ACC112 (cell line): Measurements from ENCODE around the gene MTMR10.

Source experiments
- H2AFZ ChIP-seq: fragments of 200-600 bp; sonication (generic); one replicate; pipeline ENCODE4 v1.6.0; 2017; ENCODE audit warnings: antibody characterized with exemption, low read length; ENCODE audit not compliant: unreplicated experiment
- H3K27ac ChIP-seq: fragments of 200-600 bp; sonication (generic); 2 replicates; pipeline ENCODE4 v1.5.1; 2014; ENCODE audit warnings: low read depth, mild to moderate bottlenecking, antibody characterized with exemption, low read length, moderate library complexity
- H3K27me3 ChIP-seq: fragments of 200-600 bp; sonication (generic); 2 replicates; pipeline ENCODE4 v1.6.1; 2014; ENCODE audit warnings: mild to moderate bottlenecking, antibody characterized with exemption, low read length, moderate library complexity, mixed read lengths; ENCODE audit not compliant: insufficient read depth
- H3K36me3 ChIP-seq: fragments of 200-600 bp; sonication (generic); 2 replicates; pipeline ENCODE4 v1.6.1; 2016; ENCODE audit warnings: mild to moderate bottlenecking, antibody characterized with exemption, low read length, moderate library complexity, mixed read lengths; ENCODE audit not compliant: insufficient read depth
- H3K4me1 ChIP-seq: fragments of 200-600 bp; sonication (generic); one replicate; pipeline ENCODE4 v1.6.1; 2016; ENCODE audit warnings: low read length, mixed read lengths; ENCODE audit not compliant: insufficient read depth, unreplicated experiment, control insufficient read depth
- H3K4me3 ChIP-seq: fragments of 200-600 bp; sonication (generic); 2 replicates; pipeline ENCODE4 v1.5.1; 2014; ENCODE audit warnings: mild to moderate bottlenecking, low read depth, low read length
- H3K79me2 ChIP-seq: fragments of 200-600 bp; sonication (generic); one replicate; pipeline ENCODE4 v1.6.0; 2016; ENCODE audit warnings: low read length; ENCODE audit not compliant: control insufficient read depth, unreplicated experiment, insufficient read depth

MTMR10 gene, protein sequence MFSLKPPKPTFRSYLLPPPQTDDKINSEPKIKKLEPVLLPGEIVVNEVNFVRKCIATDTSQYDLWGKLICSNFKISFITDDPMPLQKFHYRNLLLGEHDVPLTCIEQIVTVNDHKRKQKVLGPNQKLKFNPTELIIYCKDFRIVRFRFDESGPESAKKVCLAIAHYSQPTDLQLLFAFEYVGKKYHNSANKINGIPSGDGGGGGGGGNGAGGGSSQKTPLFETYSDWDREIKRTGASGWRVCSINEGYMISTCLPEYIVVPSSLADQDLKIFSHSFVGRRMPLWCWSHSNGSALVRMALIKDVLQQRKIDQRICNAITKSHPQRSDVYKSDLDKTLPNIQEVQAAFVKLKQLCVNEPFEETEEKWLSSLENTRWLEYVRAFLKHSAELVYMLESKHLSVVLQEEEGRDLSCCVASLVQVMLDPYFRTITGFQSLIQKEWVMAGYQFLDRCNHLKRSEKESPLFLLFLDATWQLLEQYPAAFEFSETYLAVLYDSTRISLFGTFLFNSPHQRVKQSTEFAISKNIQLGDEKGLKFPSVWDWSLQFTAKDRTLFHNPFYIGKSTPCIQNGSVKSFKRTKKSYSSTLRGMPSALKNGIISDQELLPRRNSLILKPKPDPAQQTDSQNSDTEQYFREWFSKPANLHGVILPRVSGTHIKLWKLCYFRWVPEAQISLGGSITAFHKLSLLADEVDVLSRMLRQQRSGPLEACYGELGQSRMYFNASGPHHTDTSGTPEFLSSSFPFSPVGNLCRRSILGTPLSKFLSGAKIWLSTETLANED

DNA sequence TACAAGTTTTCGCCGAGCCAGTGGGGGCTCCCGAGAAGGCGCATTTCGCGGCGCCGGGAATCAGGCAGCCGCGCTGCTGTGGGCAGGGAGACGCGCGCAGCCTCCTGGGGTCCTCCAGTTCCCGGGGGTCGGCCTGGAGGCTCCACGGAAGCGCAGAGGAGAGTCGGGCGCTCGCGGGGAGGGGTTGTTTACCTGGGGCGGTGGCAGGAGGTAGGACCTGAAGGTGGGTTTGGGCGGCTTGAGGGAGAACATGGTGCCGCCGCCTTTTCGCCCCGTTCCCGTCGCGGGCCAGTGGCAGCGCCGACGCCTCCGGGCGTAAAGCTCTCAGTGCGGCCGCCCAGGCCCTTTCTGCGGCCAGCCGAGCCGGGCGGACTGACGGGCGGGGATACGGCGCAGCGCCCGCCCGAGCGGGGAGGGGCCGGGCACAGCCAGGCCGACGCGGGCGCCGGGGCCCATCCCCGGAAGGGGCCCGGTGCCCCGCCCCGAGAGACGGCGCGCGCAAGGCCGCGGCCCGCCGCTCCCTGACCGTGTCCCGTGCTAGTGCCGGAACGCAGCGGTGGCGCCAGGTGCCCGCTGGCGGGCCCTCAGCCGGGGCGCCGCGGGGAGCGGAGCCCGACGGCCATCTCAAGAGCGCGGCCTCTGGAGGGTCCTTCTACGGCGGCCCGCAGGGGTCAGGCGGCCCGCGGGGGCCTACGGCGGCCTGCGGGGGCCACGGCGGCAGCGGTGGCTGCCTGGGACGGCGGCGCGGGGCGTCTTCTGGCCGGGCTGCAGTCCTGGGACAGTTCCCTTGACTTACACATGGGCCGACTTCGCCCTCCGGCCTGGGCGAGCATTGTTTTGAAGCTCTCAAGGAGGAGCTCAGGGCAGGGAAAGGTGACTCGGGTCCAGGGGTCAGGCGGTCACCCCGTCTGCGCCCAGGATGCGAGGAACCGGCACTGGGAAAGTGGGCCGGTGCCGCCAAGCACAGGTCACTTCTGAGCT is at the start of gene MTMR10:
TSS of gene MTMR10 (minus strand) at position 374 of the 981 bp plus-strand sequence. CDS start at position 252, 122 bp downstream.
- Histone ChIP-seq H2AFZ (peak within 1 kb of the TSS; percentile 90), H3K4me1 (peaks cover 12% of the 10 kb centered on the region), H3K36me3 (0 out of 2 replicates have a peak, but pooled peaks cover 6% of the 10 kb centered on the region), H3K4me3 (peak within 1 kb of the TSS; percentile 100), H3K27me3 (no peaks in the 10 kb centered on the region), H3K79me2 (peaks cover 22% of the 10 kb centered on the region), H3K27ac (peak within 1 kb of the TSS; percentile 67)

DNA sequence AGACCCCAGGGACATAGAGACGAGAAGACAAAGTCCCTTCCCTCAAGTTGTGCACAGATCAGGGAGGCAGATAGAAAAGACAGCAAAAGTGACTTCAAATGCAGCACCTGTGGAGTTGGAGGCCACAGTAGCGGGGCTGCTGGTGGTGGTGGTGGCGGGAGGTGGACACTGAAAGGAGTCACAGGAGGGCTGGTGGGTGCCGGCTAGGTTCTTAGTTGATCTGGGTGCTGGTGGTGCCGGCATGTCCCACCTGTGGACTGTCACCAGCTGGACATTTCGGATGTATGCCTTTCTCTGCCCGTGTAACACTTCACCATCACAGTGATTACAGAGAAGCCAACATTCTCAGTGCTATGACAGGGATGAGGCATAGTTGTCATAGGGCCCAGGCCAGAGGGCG is 49.2 kb upstream of the MTMR10 start:
- H3K27me3 ChIP-seq: peaks cover 5% of the 10 kb centered on the region; the same call in 1 of the 2 replicates
- no peak overlapping the region for H2AFZ ChIP-seq
- no peaks in the 10 kb centered on the region for H3K79me2 ChIP-seq
- H3K36me3 ChIP-seq: no peaks in the 10 kb centered on the region
- H3K4me3 ChIP-seq: no peak overlapping the region
- no peak overlapping the region for H3K27ac ChIP-seq
- no peaks in the 10 kb centered on the region for H3K4me1 ChIP-seq

DNA sequence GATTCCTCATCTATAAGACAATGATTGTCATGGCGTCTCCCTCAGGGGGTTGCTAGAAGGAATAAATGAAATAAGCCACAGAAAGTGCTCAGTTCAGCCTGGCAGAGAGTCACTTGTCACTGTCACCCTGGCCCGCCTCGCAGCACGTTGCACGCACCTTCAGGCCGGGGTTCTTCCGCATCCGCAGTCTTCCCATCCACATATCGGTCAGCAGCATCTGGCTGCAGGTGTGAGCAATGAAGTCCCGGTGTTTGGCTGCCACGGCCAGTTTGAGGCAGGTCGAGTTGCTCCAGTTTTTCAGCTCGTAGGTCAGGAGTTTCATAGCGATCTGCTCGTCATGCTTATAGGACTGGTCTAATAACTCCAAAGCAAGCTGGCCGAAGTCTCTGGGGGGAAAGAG is 48.5 kb upstream of the MTMR10 start:
- Histone ChIP-seq H3K27me3 (peaks cover under 1% of the 10 kb centered on the region; the same call in 1 of the 2 replicates), H3K4me1 (no peaks in the 10 kb centered on the region), H3K79me2 (no peaks in the 10 kb centered on the region), H2AFZ (no peak overlapping the region), H3K27ac (no peak overlapping the region), H3K36me3 (no peaks in the 10 kb centered on the region), H3K4me3 (no peak overlapping the region)

DNA sequence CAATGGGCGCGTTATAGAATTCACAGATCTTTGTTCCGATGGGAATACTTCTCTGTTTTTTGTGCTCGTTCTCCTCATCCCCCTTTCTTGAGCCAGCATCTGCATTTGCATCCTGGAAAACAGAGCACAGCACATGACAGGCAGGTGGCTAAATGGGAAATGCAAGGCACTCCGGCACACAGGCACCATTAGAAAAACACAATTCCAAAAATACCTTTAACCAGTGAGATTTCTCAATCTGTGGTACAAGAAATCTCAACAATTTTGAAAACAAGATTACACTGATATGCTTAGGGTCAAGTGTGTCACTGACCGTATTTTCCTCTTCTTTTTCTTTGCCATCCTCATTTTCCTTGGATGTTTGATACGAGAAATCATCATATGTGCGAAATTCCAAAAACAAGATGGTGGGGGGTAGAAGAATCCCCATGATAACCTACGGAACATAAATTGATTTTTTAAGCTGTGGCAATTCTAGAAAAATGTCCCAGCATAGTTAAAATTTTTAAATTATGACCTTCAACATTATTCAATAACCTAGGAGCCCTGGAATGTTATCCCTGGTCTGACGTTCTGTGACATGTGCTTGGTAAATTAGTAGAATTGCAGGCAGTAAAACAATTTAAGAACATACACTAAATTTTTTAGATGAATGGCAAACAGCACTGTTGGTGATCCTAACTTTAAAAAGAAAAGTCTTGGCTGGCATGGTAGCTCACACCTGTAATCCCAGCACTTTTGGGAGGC is 46.5 kb upstream of the MTMR10 start:
- Histone ChIP-seq H3K4me1 (peaks cover 14% of the 10 kb centered on the region), H3K36me3 (no peaks in the 10 kb centered on the region), H3K27me3 (no peaks in the 10 kb centered on the region), H3K27ac (no peak overlapping the region), H3K79me2 (no peaks in the 10 kb centered on the region), H2AFZ (no peak overlapping the region), H3K4me3 (no peak overlapping the region)

DNA sequence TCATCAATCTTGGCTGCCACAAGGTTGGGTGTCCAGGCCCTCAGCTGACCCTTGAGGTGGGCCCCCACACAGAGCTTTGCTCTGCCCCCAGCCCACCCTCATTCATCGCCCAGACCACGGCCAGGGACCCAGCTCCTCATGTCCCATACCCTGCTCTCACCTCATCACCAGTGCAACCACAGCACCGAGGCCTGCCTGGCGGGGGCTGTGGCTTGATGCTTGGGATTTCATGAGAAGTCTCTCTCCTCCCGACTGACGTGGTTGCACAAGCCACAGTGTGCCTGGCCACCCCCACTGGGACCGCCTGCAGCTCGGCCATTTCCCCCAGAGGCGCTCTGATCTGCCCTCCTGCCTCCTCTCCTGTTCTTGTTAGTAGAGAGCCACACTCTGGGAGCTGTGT is 45.4 kb upstream of the MTMR10 start:
- H3K36me3 ChIP-seq: no peaks in the 10 kb centered on the region
- no peak overlapping the region for H2AFZ ChIP-seq
- H3K27me3 ChIP-seq: no peaks in the 10 kb centered on the region
- H3K4me1 ChIP-seq: peaks cover 22% of the 10 kb centered on the region
- H3K27ac ChIP-seq: no peak overlapping the region
- no peak overlapping the region for H3K4me3 ChIP-seq
- no peaks in the 10 kb centered on the region for H3K79me2 ChIP-seq

DNA sequence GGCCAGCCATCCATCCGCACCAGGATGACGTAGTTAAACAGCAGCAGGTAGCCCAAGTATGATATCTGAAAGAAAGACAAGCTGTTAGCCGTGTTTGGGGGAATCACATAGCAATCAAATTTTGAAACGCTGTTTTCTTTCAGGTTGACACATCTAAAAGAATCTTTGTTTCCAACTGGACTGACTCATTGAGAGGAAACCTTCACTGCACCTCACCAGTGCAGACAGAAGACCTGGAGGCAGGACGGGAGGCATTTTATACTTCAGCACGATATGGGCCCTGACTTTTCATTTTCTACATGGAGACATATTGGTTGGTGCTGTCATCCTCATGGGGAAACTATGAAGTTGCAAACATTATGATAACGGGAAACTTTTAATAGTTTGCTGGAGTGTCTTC is 44.2 kb upstream of the MTMR10 start:
- no peaks in the 10 kb centered on the region for H3K27me3 ChIP-seq
- peaks cover 29% of the 10 kb centered on the region for H3K4me1 ChIP-seq
- no peaks in the 10 kb centered on the region for H3K79me2 ChIP-seq
- no peak overlapping the region for H2AFZ ChIP-seq
- H3K27ac ChIP-seq: no peak overlapping the region
- H3K4me3 ChIP-seq: no peak overlapping the region
- no peaks in the 10 kb centered on the region for H3K36me3 ChIP-seq

DNA sequence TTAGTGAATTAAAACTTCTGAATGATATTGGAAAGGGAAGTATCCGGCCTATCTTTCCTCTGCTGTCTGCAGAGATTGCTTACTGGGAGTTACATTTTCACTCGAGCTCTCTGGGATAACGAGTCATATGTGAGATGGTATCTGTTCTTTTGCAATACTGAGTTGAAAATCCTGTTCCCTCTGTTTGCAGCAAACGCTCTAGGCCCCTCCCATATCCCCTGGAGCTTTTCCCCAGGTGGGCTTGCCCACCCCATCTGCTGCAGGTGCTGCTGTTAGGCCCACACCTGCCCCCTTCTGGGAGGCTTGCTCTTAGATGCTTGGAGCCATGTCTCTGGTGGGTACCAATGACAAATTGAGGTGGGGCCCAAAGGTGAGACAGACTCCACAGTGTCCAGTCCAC is 42.7 kb upstream of the MTMR10 start:
- Histone ChIP-seq H3K36me3 (no peaks in the 10 kb centered on the region), H2AFZ (peak overlapping the region; percentile 55), H3K4me1 (peaks cover 29% of the 10 kb centered on the region), H3K4me3 (no peak overlapping the region), H3K79me2 (no peaks in the 10 kb centered on the region), H3K27me3 (no peaks in the 10 kb centered on the region), H3K27ac (no peak overlapping the region)

DNA sequence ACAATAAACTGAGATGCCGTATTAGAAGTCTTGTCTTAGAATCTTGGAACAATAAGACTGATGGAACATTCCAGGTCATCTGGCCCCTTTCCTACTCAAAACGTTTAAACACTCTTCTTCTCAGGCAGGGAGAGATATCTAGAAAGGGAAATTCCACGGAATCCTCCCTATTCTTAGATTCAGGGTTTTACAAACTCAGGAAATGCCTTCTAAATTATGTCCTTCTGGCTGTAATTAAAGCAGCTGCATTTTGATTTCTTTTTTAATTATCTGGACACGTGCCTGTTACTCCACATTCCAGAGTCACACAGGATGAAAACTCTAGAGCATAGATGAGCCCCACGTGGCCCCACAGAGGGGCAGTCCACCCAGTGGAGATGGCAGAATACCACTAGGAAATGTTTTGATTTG is 41.5 kb upstream of the MTMR10 start:
- H3K4me1 ChIP-seq: peaks cover 29% of the 10 kb centered on the region
- no peaks in the 10 kb centered on the region for H3K27me3 ChIP-seq
- peak overlapping the region; percentile 34 for H3K27ac ChIP-seq
- H3K4me3 ChIP-seq: no peak overlapping the region
- H3K79me2 ChIP-seq: no peaks in the 10 kb centered on the region
- peak overlapping the region; percentile 53 for H2AFZ ChIP-seq
- no peaks in the 10 kb centered on the region for H3K36me3 ChIP-seq

DNA sequence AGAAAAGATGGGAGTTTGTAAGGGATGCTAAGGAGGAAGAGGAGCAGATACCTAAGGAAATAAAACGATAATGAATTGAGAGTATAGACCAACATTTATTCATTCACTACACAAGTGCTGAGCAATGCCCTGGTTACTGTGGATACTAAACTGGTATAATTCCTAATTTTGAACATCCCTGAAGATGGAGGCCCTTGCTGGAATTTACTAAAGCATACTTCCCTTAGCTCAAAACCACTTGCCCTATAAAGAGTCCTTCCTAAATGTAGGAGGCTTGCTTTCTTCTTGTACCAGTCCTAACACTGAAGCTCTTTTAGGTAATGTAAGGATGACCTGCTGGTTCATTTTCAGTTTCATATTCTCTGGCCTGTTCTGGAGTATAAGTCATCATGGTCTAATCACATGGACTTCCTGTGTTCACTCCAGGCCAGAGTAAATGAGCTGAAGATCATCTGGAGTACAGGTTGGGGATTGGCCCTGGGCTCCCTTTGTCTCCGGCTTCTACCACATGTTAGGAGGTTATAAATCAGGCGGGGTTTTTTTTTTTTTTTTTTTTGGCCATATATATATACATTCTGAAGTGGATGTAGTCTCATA is 40.1 kb upstream of the MTMR10 start:
- Histone ChIP-seq H3K27ac (no peak overlapping the region), H2AFZ (peak overlapping the region; percentile 95), H3K27me3 (no peaks in the 10 kb centered on the region)

More for the DNA sequence above, 40.1 kb upstream of the MTMR10 start:
- no peaks in the 10 kb centered on the region for H3K36me3 ChIP-seq
- no peaks in the 10 kb centered on the region for H3K79me2 ChIP-seq
- peaks cover 29% of the 10 kb centered on the region for H3K4me1 ChIP-seq
- H3K4me3 ChIP-seq: no peak overlapping the region; the same call in 1 of the 2 replicates
